ENCODE data around the gene PAPOLB.

- TF ChIP-seq PATZ1 (CRISPR knock-in tag; IDR thresholded peaks at IDR 0.05; ENCODE audit: borderline replicate concordance) (no peak), PPARA (CRISPR knock-in tag; IDR thresholded peaks at IDR 0.05; ENCODE audit: borderline replicate concordance) (no peak), ISL1 (CRISPR knock-in tag; IDR thresholded peaks at IDR 0.05) (no peak), RARB (CRISPR knock-in tag; IDR thresholded peaks at IDR 0.05) (no peak), ZNF565 (CRISPR knock-in tag; conservative IDR thresholded peaks at IDR 0.05; ENCODE audit: low read depth) (no peak), CREB5 (CRISPR knock-in tag; IDR thresholded peaks at IDR 0.05; ENCODE audit: low read depth) (no peak), POU6F1 (CRISPR knock-in tag; IDR thresholded peaks at IDR 0.05; ENCODE audit: borderline replicate concordance, low read depth) (no peak), ESRRG (CRISPR knock-in tag; IDR thresholded peaks at IDR 0.05) (no peak), GLIS3 (CRISPR knock-in tag; IDR thresholded peaks at IDR 0.05) (no peak), ZNF8 (CRISPR knock-in tag; IDR thresholded peaks at IDR 0.05) (no peak), CSRNP3 (CRISPR knock-in tag; IDR thresholded peaks at IDR 0.05) (no peak)
Observed at GRCh38 chr7:4856336-4857057, 5.3 kb downstream of the PAPOLB start.

Data from SK-N-SH treated with all-trans-retinoic acid at 6 μM for 48 hours (cell line).